GM21717 (cell line): ENCODE results near the gene GRK5.
"Not testable (repeated sequence)": the region's sequence is repeated elsewhere in the genome, so short reads cannot be mapped to it uniquely, and the experiment has no call there.

ENCODE experiments used
- ATAC-seq: cut with Tn5 transposase; IDR thresholded peaks from one replicate; pipeline ENCODE4 v1.9.1; 2021; ENCODE audit warnings: mild to moderate bottlenecking, moderate library complexity; ENCODE audit not compliant: unreplicated experiment

The GRK5 gene

DNA sequence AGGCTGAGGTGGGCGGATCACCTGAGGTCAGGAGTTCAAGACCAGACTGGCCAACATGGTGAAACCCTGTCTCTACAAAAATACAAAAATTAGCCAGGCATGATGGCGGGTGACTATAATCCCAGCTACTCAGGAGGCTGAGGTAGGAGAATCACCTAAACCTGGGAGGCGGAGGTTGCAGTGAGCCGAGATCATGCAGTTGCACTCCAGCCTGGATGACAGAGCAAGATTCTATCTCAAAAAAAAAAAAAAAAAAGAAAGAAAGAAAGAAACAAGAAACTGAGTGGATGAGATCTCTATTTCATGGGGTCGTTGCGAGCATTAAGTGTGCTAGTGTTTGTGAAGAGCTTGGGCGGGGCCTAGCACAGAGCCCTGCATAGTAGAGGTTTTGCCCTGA is 65.0 kb downstream of the GRK5 start:
- ATAC-seq, result not testable (repeated sequence)

DNA sequence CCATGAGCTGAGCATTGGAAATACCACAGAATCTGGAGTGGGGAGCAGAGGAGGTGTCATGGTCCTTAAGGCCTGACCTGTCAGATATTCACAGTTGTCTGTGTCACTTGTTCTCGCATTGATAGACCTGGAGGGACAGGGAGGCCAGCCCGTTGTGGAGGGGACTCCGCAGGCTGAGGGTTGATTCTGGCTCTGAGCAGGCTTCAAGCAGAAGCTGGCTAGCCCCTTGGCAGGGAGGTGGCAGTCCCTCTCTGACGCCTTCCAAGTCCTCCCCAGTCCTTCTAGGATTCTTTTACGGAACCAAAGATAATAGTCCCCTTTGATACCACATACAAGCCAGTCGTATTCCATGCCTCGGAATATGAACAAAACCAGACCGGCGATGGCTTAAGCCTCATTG is 65.4 kb downstream of the GRK5 start:
- no peak for ATAC-seq

DNA sequence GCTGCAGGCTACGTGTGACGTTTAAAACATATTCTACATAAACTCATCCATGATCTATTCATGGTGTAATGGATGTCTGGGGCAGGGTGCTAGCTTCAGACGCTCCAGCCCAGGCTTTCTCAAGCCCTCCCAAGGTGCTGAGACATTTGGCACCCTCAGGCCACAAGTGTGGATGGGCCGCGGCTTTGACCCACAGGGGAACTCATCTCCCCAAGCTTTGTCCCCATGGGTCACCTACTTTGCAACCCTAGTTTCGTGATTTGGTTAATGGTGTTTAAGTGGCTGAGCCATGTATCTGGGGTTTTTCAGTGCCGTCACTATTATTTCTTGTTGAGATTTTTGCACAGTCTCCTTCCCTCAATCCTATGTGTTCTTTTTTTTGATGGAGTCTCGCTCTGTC is 66.0 kb downstream of the GRK5 start:
- no peak for ATAC-seq

DNA sequence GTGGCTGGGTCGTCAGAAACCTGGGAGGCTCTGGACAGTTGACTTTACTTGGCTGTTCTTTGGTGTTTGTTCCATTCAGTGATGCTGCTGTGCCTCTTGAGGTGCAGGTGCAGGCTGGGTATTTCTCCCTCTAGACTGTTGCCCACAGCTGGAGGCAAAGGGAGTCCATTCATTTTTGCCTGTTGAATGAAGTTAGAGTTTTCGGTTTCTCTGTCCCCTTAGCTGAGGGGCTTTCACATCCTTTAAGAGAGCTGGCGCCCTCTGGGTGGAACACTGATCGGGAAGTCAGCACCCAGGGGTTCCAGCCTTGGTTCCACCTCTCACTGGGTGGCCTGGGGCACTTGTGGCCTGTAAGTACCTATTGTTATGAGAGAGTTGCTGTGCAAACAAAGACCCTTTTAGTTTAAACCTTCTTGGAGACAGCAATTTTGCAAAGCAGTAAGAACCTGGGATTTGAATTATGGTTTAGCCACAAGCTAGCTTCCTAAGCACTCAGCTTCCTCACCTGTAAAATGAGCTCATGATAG is 67.2 kb downstream of the GRK5 start:
- ATAC-seq, result no peak

DNA sequence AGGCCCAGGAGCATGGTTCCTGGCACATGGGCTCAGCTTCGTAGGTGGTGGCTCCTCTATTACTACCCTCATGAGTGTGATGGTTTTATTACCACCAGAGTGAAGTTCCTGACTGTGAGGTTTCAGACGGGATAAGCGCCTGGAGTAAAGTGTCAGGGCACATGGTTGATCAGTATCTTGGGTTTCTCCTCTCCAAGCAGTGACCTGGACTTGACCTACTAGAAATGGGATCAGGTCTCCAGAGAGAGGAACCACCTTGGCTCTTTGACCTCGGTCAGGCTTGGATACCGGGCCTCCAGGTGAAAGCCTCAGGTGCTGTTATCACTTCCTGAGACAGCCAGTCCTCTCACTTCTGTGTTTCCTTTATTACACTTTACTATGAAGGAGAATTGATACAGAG is 67.7 kb downstream of the GRK5 start:
- no peak for ATAC-seq

DNA sequence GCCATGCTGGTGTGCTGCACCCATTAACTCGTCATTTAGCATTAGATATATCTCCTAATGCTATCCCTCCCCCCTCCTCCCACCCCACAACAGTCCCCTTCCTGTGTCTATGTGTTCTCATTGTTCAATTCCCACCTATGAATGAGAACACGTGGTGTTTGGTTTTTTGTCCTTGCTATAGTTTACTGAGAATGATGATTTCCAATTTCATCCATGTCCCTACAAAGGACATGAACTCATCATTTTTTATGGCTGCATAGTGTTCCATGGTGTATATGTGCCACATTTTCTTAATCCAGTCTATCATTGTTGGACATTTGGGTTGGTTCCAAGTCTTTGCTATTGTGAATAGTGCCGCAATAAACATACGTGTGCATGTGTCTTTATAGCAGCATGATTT is 68.8 kb downstream of the GRK5 start:
- not testable (repeated sequence) for ATAC-seq

DNA sequence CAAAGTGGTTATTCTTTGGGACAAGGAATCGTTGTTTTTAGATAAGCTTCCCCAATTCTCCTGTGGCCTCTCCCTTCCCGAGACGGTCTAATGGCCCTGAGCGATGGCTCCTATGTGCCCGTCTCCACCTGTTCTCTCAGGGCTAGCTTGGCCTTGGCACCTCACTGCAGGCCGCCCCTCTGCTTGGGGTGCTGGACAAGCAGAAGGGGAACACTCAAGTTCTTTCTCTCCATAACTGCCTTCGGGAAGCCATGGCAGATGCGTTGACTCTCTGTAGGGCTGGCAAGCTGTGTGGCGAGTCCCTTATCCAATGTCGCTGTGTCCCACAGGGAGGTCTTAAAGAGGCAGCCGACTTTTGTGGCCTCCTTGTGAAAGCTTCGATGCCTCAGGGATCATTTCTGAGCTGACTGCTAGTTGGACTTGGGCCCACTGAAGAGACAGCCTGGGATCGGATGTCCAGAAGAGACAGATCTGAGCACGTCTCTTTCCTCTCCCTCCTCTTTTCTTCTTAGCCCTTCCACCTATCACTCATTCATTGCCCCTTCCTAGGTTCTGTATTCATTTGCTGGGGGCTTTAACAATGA is 70.8 kb downstream of the GRK5 start:
- no peak for ATAC-seq

DNA sequence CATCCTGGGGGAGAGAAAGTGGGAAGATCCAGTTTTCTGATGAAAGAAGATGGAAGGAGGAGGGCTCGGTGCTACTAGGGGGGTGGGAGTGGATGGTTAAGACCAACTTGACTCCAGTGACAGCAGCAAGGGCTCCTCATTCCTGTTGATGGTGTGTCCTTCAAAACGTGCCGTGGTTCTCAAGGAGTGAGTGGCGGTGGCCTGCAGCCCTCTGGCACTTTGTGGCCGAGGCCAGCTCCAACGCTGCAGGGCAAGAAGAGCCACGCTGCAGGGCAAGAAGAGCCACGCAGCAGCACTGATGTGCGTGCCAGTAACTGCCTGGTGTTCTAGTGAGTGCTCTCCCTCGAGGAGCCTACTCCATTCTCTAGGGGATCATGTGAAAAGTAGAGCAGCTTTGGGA is 72.1 kb downstream of the GRK5 start:
- no peak for ATAC-seq

DNA sequence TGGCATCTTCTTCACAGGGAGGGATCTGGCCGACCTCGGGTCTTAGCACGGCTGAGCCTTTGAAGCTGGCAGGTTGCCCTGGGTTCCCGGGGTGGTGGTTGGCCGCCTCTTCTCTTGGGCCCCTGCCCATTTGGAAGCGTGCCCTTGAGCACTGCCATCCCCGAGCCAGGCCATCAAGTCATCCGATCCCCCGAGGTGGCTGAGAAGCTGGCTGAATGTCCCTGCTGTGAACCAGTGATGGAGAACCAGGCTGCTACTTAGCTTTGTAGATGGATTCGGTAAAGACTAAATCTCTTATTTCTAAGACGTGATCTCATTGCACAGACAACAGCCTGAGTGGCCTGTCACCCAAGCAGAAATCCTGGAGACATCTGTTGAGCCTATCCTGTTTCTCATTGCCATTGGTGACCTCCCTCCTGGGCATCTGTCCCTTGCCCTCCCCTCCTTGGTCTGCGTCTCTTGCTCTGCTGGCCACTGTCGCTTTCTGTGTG is 74.3 kb downstream of the GRK5 start:
- no peak for ATAC-seq

DNA sequence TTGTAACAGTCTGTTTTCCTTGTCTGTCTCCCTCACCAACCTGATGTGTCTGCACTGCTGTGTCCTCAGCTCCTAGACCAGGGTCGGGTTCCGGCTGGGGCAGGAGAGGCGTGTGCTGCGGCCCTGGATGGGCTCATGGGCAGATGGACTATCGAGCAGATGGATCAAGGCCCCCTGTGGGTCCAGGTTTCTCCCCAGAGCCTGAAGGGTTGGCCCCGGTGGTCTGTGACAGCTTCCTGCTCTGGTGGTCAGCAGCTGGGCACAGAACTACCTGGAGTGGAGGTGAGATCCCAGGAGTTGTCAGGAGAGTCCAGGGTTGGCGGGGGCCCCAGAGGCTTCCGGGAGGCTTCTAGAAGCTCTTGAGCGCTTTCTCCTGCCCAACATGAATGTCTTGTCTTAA is 75.1 kb downstream of the GRK5 start:
- ATAC-seq, result no peak

DNA sequence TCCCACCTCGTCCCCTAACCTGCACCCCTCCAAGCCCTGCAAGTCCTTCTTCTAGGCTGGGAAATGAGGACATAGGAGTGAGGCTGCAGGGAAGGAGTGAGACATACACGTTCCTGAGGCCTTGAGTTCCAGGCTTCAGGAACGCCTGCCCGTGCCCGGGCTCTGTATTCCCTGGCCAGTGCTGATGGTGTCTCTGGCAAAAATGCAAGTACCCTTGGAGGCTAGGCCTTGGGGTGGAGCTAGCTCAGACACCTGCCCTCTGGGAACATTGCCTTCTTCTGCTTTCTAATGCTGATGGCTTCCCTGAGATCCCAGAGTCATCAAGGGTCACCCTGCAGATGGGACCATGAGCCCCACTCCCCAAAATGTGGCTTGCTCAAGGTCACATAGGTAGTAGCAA is 76.0 kb downstream of the GRK5 start:
- no peak for ATAC-seq

DNA sequence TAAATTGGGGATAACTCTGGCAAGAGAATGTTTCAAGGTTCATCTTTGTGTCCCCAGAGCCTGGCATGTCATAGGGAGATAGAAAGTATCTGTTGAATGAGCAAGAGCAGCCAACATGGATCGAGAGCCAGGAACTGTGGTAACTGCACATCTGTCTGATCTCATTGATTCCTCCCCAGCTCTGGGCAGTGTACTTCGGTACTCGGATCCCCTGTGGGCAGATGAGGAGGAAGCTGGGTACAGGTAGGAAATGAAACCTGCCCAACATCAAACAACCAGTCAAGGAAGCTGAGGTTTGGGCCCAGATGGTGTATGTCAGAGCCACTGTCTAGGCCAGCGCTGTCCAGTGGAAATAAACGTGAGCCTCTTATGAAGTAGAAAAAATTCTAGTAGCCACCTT is 76.4 kb downstream of the GRK5 start:
- peak; percentile 53 for ATAC-seq

DNA sequence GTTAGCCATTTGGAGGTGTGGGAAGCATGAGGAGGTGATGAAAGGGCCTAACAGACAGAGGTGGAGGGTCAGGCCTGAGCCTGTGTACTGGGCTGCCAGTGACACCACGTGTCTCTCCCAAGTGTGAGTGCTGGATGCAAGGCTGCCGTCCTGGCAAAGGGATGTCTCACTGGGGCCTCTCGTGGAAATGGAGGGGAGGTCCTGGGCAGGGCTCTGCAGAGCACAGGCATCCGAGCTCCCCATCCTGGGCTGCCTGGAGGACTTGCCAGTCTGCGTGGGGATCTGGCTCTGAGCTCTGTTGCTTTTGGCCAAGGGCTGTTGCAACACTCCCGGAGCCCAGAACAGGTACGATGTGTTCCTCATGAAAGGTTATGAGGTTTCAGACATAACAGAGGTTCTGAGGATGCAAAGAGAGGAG is 77.3 kb downstream of the GRK5 start:
- ATAC-seq, result no peak

DNA sequence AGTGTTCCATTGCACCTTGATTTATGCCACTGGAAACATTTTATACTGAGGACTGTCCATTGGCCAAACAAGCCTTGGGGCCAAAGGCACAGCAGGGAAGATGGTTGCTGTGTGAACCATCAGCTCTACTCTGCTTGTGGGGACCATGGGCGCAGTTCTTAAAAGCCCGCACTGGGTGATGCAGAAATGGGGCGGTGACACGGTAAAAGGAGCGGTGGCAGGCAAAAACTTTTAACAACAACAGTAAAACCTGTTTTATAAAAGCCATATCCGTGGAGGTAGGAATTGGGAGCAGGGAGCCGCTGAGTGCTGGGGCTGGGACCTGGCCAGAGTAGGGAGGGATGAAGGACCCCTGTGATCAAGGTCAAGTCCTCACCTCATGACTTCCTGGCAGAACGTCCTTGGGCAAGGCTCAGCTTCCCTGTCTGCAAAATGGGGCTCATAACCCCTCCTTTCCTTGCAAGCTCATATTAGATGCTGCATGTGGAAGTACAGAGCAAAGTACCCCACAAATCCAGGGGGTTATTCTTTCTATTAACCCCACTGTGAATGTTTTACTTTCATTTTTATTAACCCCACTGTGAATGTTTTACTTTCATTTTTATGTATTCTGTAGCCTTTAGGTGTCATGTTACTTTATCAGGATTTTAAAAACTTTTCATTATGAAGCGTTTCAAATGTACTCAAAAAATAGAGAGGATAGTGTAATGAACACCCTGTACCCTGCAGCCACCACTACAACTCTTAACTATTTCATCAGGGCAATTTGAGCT is 78.3 kb downstream of the GRK5 start:
- ATAC-seq, result peak; percentile 45

DNA sequence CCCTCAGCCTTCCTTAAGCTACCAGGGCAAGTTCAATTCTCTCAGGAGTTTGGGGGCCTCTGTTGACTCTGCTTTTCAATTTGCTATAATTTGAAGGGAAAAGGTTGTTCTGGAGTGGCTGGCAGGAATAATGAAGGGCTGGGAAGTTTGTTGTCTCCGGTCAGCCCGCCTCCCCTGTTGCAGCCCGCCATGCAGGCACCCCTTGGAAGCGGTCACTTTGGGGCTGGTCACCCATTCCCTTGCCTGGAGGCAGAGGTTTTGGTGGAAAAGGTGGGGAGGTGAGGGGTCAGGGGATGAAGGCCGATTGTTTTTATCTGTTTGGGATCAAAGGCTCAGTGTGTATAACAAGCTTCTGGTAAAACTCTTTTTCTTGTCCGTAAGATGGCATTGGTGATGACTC is 79.1 kb downstream of the GRK5 start:
- no peak for ATAC-seq

DNA sequence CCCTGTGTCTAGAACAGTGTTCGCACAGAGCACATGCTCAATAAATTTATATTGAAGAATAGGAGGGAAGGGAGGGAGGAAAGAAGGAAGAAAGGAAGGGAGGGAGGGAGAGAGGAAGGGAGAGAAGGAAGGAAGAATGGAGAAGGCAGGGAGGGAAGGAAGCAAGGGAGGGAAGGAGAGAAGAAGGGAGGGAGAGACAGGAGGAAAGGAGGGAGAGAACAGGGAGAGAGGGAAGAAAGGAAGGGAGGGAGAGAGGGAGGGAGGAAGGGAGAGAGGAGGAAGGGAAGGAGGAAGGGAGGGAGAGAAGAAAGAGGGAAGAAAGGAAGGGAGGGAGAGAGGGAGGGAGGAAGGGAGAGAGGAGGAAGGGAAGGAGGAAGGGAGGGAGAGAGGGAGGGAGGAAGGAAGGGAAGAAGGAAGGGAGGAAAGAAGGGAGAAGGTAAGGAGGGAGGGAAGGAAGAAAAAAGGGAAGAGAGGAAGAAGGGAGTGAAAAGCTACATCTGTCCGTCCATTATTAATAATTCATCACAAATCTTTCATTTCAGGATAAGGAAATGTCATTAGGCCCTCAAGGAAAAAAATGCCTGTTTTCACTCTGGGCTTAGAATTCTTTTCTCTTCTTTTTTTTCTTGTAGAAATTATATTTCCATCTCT is 79.7 kb downstream of the GRK5 start:
- no peak for ATAC-seq

DNA sequence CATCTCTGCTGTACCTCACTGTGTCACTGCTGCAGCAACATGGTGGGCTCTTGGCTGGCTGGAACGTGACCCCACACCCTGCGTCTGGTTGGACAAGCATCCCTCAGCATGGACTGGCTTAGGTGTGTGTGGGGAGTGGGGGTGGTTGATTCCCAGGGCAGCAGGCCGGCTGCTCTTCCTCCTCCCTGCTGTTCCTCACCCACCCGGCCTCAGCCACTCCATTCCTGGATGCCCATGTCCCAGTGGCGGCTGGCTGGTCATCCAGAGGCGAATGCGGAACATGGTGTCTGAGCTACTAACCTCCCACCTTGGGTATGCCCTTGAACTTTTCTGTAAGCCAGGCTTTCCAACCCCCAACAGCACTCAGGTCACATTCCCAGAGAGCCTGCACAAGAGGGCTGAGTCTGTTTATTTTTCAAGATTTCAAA is 81.2 kb downstream of the GRK5 start:
- no peak for ATAC-seq

DNA sequence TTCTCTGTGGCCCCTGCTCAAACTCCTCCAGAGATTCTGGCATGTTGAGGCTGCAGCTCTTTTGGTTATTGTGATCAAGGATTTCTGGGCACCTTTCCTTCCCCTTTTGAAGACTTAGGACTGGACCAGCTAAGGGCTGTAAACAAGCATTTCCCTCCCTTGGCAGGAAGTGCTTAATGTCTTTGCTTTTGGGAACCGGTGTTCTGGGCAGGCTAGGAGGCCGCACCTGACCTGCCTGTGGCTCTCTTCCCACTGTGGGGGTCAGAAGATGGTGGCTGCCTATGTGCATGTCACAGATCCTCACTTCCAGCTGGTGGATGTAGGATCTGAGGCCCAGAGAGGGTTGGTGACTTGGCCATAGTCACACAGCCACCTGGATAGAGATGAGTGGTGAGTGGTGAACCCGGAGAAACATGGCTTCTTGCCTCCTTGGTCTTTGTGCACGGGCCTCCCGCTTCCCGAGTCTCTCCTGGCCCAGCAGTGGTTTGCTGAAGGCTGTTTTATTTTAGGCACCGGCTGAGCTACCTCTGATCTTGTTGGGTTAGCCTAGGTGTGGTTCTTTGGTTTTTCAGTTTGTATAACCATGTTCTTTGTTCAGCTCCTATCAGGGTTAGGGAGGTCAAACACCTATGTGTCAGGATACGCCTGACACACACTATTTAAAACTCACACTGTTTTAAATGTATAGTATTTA is 82.0 kb downstream of the GRK5 start:
- ATAC-seq, result no peak

DNA sequence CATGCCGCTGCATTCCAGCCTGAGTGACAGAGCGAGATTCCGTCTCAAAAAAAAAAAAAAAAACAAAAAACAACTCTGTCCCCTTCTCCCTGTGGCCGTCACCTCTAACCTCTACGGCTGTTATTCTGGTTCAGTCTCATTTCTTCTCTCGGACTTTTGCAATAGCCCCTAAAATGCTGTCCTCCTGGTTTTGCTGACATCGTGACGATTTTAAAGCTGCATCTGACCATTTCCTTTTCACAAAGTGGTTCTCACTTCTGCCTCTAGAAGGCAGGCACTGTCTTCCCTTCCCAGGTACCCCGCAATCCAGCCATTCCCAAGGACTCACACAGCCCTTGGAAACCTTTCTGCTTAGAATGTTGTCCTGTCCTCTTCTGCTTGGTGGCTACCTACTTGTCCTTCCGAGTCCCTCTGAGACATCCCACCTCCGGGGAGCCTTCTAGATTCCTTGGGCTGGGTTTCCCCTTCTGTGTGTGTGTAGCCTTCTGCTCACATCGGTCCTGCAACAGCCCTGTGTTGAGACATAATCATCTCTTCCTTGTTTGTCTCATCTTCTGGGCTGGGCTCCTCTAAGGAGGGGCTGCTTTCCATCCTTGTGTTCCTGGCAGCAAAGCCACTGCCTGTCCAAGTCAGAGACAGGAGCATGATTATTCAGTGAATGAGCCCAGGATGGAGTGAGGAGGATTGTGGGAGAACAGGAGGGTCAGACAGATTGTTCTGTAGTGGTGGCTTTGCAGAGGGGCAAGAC is 83.1 kb downstream of the GRK5 start:
- ATAC-seq, result no peak

DNA sequence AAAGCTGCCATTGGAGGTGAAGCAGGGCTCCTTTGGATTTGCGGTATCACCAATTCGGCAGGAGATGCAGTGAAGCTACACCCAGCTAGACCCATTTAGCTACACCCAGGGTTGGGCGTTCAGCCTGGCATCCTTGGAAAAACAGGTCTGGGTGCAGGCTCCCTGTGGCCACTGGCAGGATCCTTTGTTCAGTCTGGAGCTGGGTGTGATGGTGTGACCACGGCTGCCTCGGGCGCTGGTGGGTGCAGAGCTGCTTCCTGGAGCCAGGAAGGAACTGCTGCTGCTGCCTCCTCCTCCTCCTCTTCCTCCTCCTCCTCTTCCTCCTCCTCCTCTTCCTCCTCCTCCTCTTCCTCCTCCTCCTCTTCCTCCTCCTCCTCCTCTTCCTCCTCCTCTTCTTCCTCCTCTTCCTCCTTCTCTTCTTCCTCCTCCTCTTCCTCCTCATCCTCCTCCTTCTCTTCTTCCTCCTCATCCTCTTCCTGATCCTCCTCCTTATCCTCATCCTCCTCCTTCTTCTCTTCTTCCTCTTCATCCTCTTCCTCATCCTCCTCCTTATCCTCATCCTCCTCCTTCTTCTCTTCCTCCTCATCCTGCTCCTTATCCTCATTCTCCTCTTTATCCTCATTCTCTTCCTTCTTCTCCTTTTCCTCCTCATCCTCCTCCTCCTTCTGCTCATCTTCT is 84.0 kb downstream of the GRK5 start:
- ATAC-seq, result no peak
